CD4-positive, alpha-beta T cell treated with Interleukin-17A for 4 hours (primary cell): ENCODE results near the gene SEC63.
"Not testable (repeated sequence)": the region's sequence is repeated elsewhere in the genome, so short reads cannot be mapped to it uniquely, and the experiment has no call there.

Experiments
- DNase-seq: peaks from one replicate; pipeline ENCODE4 v3.0.0-alpha.2; 2020; ENCODE audit warnings: mixed read lengths

SEC63 gene

DNA sequence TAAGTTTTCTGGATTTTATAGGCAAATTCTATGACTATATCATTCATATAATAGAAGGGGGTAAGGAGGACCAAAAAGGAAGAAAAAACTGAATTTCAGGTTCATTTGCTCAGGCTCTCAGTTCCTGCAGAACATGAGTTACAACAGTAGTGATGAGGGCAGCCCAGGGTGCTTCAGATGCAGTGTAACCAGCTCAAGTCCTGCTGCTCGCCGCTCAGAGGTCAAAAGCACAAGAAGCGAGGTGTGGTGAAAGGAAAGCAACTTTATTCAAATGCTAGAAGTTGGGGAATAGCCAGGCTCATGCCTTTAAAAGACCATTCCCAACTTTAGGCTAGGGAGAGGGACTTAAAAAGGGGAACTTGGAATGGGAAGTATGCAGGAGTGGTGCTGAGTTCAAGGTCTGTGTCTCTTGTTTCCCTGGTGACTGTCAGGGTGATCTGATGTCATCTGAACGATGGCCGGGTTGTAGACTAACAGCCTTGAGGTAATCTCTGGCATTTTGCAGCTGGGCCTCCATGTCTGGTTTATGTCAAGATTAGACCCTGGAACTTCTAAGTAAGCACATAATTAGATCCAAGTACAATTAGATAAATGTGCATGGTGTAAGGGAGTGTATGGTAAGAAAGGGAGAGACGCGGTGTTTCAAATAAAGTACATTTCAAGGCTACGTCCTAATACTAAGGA is 14.5 kb upstream of the SEC63 start:
- no peak for DNase-seq

DNA sequence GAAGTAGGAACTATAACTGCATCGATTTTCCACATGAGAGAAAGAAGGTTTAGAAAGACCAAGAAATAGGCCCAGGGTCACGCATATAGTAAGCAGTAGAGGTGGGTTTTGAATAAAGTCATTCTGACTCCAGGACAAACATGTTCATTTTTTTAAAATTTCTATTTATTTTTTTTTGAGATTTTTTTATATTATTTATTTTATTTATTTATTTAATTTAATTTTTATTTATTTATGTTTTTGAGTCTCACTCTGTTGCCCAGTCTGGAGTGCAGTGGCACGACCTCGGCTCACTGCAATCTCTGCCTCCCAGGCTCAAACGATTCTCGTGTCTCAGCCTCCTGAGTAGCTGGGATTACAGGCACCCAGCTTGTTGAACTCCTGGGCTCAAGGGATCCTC is 13.2 kb upstream of the SEC63 start:
- DNase-seq = no peak

DNA sequence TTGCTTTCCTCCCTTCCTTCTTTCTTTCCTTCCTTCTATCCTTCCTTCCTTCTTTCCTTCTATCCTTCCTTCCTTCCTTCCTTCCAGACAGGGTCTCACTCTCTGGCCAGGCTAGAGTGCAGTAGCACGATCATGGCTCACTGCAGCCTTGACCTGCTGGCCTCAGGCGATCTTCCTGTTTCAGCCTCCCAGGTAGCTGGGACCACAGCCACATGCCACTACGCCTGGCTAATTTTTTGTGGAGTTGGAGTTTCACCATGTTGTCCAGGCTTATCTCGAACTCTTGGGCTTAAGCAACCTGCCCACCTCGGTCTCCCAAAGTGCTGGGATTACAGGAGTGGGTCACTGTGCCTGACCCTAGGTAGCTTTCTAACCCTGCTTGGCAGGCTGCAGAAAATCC is 12.2 kb upstream of the SEC63 start:
- no peak for DNase-seq

DNA sequence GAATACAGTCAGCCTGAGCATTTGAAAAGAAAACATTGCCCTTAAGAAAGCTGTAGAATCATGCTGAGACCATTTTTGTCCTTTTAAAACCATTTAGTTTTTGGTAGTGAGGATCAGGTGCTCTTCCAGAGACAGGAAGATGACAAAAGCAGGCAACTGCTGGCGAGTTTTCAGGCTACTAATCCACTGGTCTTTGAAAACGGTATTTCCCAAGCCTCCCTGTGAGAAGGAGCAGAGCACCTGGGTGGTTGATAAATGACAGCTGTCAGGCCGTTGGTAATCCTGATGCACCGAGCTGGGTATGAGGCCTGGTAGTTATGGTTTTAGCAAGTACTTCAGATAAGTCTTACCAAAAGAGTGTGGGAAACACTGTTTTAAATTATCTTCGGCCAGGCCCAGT is 10.1 kb upstream of the SEC63 start:
- DNase-seq = no peak

DNA sequence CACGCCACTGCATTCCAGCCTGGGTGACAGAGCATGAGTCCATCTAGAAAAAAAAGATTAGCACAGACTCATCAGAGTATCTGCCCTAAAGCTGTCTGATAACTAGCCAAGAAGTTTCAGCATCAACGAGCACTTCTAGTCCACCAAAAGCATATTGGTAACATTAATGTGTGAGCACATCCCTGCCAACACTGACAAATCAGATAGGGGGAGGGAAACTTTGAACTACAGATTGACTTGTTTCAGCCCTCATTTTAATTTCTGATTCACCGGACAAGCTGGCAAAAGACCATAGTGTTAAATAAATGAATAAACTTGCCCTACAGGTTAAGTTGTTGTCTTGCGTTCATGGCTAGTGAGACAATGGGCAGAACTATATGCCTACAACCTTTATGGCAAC is 7.7 kb upstream of the SEC63 start:
- DNase-seq = no peak

DNA sequence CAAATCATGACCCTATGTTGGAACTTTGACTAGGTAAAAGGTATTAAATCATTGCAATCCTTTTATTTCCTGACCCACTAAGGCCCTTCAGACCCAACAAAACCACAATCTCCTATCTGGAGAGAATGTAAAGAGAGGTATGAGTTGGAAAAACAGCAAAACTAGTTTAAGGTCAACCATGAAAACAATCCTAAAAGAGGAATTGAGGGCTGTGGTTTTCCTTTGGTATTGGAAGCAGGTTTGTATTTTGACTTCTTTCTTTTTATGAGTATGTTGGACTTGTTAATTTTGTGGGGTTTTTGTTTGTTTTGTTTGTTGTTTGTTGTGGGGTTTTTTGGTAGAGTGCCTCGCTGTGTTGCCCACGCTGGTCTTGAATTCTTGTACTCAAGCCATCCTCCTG is 4.7 kb upstream of the SEC63 start:
- no peak for DNase-seq

DNA sequence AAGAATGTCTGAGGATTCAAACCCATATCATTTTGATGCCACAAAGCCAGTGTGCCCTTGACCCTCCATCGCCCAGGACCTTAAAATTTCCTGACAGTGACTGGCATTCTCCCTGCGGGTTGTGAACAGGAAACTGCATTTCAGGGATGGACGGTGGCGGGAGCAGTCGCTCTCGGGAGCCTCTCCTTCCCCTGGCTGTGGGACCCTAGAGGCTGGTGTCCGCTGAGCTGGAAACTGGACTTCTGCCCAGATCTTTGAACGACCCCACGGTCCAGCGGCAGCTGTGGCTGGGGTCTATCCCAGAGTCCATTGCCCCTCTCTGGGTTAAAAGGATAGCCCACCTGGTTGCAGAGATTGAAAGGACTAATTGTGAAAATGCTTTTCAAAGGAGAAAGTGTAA is 1.4 kb upstream of the SEC63 start:
- DNase-seq = no peak

DNA sequence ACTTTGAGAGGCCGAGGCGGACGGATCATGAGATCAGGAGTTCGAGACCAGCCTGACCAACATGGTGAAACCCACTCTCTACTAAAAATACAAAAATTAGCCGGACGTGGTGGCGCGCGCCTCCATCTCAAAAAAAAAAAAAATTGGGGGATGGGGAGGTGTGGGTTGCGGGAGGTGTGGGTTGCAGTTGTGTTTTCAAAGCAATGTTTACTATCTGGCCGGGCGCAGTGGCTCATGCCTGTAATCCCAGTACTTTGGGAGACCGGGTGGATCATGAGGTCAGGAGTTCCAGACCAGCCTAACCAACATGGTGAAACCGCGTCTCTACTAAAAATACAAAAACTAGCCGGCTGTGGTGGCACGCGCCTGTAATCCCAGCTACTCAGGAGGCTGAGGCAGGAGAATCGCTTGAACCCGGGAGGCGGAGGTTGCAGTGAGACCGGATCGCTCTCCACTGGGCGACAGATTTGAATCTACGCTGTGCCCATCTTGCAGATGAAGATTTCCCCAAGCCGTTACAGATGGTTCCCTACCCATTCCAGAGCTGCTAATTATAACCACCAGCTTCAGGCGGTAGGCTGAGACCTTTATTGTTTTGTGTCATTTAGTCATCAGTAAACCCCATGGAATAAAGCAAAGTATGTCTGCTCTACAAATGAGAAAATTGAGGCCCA is 818 bp upstream of the SEC63 start:
- not testable (repeated sequence) for DNase-seq

DNA sequence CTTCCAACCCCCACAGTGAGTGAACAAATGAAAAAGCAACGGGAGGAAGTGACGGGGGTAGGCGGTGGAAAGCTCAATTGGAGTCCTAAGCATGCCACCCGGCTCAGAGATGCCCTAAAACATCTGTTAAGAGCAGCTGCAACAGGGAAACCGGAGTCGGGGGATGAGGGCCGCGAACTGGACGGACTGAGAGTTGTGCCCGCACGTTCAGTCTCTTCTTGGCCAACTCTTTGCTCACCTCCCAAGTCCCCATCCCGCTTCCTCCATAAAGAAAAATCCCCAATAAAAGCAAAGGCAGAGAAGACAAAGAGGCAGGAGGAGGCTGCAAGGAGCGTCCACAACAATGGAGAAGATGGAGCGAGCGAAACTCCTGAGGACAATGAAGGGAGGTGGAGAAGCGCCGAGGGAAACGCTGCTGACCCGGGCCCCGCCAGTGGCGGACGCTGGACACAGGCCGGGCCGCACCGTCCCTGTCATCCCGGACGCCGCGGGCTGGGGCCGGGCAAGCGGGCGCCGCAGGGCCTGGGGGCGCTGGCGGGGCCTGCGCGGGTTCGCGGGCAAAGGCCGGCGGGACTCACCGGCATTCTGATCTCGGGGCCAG is 600 bp downstream of the SEC63 start:
- DNase-seq = peak; percentile 70

DNA sequence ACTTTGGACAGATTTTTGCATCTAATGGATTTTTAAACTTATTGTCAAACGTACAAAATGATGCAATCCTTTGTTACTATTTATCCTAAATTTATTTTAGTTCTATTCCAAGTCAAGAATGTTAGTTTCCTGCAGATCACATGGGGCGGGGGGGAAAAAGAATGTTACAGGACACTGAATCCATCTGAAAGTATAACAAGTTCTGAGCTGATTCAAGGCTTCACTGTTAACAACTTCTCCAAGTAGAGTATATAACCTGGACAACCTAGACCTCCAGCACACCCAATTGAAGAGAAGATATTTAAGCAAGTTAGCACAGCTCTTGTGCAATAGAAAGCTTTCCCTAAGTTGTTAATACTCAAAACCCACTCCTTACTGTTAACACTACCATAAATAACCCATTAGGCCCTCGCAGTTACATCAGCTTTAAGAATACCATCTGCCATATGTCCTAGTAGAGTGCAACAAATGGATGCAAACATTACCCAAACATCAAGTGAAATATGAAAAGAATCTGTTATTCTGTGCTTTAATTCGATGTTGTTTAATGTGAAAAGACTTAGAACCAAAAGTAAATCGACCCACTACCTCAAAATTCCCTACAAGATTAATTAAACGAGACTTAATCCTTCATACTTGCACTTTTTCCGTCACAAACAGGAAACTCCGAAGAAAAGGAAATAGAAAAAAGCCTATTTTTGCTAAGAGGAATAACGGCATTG is 1.3 kb downstream of the SEC63 start:
- DNase-seq = no peak

- DNase-seq = no peak
Observed at GRCh38 chr6:107956181-107956580, 1.8 kb downstream of the SEC63 start.

GRCh38 chr6:107953858-107954414 is 4.1 kb downstream of the SEC63 start:
- DNase-seq = not testable (repeated sequence)

DNA sequence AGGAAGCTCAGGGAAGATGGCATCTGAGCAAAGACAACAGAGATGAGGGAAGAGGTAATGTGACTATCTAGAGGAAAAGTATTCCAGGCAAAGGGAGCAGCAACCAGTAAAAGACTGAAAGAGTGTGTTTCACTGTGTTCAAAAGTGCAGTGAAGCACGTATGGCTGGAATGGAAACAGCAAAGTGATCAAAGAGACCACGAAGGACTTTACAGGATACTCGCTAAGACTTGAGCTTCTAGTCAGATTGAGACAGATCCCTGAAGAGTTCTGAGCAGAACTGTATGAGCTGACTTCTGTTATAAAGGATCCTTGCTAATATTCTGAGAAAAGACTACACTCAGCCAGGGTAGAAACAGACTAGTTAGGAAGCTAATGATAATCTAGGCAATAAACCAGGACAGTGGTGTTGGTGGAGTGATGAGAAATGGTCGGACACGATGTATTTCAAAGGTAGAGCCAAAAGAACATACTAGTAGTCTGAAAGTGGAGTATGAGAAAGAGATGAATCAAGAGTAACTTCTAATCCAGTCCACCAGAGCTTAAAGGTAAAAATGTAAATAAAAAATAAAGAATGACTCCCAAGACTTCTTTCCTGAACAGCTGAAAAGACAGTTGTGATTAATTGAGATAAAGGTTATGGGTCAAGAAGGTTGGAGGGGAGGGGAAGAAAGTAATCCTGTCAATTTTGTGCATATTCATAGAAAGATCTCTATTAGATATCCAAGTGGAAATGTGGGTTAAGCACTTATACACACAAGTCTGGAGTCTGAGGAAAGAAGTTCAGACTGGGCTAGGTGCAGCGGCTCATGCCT is 14.2 kb downstream of the SEC63 start:
- DNase-seq = no peak

DNA sequence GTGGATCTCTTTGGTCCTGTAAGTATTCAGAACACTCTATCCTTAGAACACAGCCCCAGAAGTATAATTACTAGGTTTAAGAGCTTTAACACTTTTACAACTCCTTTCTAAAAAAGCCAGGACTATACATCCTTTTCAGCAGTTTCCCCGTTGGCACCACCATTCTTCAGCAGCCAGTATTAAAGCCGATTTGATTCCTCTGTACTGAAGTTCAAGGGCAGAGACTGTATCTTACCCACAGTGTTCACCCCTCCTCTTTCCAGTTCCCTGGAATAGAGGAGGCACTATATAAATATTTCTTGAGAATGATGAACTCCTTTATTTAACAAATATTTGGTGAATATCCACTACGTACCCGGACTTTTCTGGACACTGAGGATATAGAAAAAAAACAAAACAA is 15.9 kb downstream of the SEC63 start:
- DNase-seq = no peak

- DNase-seq = no peak
Observed at GRCh38 chr6:107941627-107942026, 16.4 kb downstream of the SEC63 start.

GRCh38 chr6:107941199-107941598 is 16.8 kb downstream of the SEC63 start:
- no peak for DNase-seq

GRCh38 chr6:107936910-107937292 is 21.1 kb downstream of the SEC63 start:
- DNase-seq = not testable (repeated sequence)

DNA sequence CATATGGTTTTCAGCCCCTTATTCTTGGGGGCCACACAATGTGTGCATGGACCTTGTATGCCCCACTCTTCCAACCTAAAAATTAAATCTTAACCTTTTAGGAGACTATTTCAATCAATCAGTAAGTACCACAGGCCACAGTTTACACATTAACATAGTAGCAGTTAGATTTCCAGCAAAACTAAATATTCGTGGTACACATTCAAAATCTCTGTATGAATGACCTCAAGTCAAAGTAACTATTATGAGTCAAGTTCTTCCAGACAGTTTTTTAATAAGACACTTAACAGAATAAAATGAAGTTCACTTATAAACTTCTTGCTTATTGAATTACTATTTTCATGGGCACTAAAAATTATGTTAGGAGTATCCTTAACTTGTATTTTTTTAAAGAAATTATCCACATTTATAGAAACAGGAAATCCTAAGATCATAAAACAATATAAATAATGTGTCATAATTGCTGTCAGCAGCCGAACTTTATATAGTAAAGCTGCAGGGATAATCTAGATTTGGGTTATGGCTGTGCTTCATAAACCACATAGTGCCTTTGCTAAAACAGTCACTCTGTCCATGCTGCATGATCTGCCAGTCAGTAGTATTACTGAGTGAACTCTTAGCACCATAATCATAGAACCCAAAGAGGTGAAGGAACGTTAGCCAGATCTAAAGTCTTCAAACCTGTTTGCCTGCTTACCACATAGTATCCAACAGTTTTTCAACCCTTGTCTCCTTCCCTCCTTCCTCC is 21.7 kb downstream of the SEC63 start:
- DNase-seq = no peak

- DNase-seq = not testable (repeated sequence)
Observed at GRCh38 chr6:107934229-107934628, 23.8 kb downstream of the SEC63 start.

DNA sequence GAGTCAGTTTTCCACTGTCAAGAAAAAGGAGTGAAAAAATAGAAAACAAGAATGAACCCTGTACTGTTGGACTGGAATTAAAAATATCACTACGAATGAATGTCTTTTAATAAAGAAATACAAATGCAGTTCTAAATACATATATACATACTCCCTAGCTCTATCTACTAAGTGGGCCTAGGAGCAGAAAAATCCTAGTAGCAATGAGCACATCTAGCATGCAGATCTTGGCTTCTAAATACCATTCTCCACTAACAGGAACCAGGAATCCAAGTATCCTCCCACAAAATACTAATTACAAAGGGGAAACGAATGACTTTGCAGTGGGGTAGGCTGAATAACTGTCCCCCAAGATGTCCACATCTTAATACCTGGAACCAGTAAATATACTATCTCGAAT is 25.4 kb downstream of the SEC63 start:
- no peak for DNase-seq

- DNase-seq = no peak
Observed at GRCh38 chr6:107931894-107932293, 26.1 kb downstream of the SEC63 start.

GRCh38 chr6:107928984-107929383 is 29.0 kb downstream of the SEC63 start:
- no peak for DNase-seq
